SJSA1 (cell line): Measurements from ENCODE around the gene SLC16A9. TPM values are rescaled to one million over a fixed set of nuclear protein-coding genes. Genes with fewer than 3 reads are reported as not detected.

Experiments used
- total RNA-seq: library from RNA; depleted of rRNA; stranded (reverse); fragments of >200 nt; shearing (Covaris generic); gene quantifications from 2 replicates; pipeline ENCODE4 v1.2.3, GENCODE V29; 2014; rRNA removed

Gene SLC16A9
- total RNA-seq, 1 experiment from 2014 or later, result 0.42 TPM

Other genes starting within 250 kb of the SLC16A9 start
- gene MRLN, start 43.6 kb upstream of the SLC16A9 start, total RNA-seq, result not detected in 2 replicates
- 15.0 and 18.1 TPM in 2 replicates for gene CCDC6, start 196.7 kb upstream of the SLC16A9 start, total RNA-seq